GM04503 (cell line): ENCODE measurements around the gene FBN1.
A peak's percentile ranks its signal among the peaks of the same experiment; 100 is the strongest.

Experiments
- DNase-seq: peaks from one replicate; pipeline ENCODE4 v3.0.0-alpha.2; 2012; ENCODE audit warnings: low read depth

The FBN1 gene

GRCh38 chr15:48426941-48427340, 218.6 kb downstream of the FBN1 start:
- DNase-seq: no peak

- no peak for DNase-seq
Observed at GRCh38 chr15:48426044-48426443, 219.5 kb downstream of the FBN1 start.

- no peak for DNase-seq
Observed at GRCh38 chr15:48425051-48425450, 220.5 kb downstream of the FBN1 start.

- no peak for DNase-seq
Observed at GRCh38 chr15:48423896-48424475, 221.5 kb downstream of the FBN1 start.

- no peak for DNase-seq
Observed at GRCh38 chr15:48423342-48423741, 222.2 kb downstream of the FBN1 start.

GRCh38 chr15:48422401-48422800, 223.1 kb downstream of the FBN1 start:
- no peak for DNase-seq

GRCh38 chr15:48421362-48421761, 224.1 kb downstream of the FBN1 start:
- no peak for DNase-seq

GRCh38 chr15:48419896-48420295, 225.6 kb downstream of the FBN1 start:
- no peak for DNase-seq

GRCh38 chr15:48418343-48418742, 227.2 kb downstream of the FBN1 start:
- no peak for DNase-seq

- no peak for DNase-seq
Observed at GRCh38 chr15:48416301-48416700, 229.2 kb downstream of the FBN1 start.

GRCh38 chr15:48415036-48415886, 230.2 kb downstream of the FBN1 start:
- DNase-seq: no peak

GRCh38 chr15:48414015-48414414, 231.5 kb downstream of the FBN1 start:
- DNase-seq: peak; percentile 90

GRCh38 chr15:48413304-48413703, 232.2 kb downstream of the FBN1 start:
- DNase-seq: no peak

- peak; percentile 81 for DNase-seq
Observed at GRCh38 chr15:48411971-48412591, 233.4 kb downstream of the FBN1 start.

- no peak for DNase-seq
Observed at GRCh38 chr15:48409623-48410022, 235.9 kb downstream of the FBN1 start.

- no peak for DNase-seq
Observed at GRCh38 chr15:48408327-48408726, 237.2 kb downstream of the FBN1 start.

- no peak for DNase-seq
Observed at GRCh38 chr15:48407646-48408045, 237.9 kb downstream of the FBN1 start.

- no peak for DNase-seq
Observed at GRCh38 chr15:48406911-48407310, 238.6 kb downstream of the FBN1 start.

- DNase-seq: no peak
Observed at GRCh38 chr15:48406266-48406891, 239.1 kb downstream of the FBN1 start.

GRCh38 chr15:48402427-48403177, 242.9 kb downstream of the FBN1 start:
- no peak for DNase-seq

- DNase-seq: no peak
Observed at GRCh38 chr15:48400086-48400485, 245.4 kb downstream of the FBN1 start.

- DNase-seq: no peak
Observed at GRCh38 chr15:48397841-48398240, 247.7 kb downstream of the FBN1 start.
